Measurements from ENCODE around the gene FAM210B.
A peak's percentile ranks its signal among the peaks of the same experiment; 100 is the strongest.

DNA sequence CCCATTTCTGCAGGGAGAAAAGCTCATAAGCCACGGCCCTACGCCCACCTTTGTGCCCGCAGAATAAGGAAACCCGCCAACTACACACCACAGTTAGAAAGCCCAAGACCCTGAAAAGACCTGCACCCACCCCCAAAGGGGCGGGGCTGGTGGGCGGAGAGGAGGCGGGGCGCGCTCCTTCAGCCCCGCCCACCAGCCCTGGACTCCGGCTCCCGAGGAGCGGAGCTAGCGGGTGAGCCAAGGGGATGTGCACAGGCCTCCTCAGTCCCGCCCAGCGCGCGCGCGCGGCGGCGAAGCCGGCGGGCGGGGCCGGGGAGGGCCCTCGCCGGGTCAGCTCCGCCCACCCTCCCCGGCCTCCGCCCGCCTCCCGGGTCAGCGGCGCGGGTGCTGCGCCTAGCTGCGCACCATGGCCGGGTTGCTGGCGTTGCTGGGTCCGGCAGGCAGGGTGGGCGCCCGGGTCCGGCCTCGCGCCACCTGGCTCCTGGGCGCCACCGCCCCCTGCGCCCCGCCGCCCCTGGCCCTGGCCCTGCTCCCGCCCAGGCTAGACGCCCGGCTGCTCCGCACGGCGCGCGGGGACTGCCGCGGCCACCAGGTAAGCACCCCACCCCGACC, at the start of gene FAM210B:
- TF ChIP-seq POLR2A (IDR thresholded peaks at IDR 0.05) (no peak), EP300 (IDR thresholded peaks at IDR 0.05) (no peak), POLR2AphosphoS5 (IDR thresholded peaks at IDR 0.05) (peak in 2 of 3 donors; percentile 63 to 79)
- TF ChIP-seq, protein P1, sequence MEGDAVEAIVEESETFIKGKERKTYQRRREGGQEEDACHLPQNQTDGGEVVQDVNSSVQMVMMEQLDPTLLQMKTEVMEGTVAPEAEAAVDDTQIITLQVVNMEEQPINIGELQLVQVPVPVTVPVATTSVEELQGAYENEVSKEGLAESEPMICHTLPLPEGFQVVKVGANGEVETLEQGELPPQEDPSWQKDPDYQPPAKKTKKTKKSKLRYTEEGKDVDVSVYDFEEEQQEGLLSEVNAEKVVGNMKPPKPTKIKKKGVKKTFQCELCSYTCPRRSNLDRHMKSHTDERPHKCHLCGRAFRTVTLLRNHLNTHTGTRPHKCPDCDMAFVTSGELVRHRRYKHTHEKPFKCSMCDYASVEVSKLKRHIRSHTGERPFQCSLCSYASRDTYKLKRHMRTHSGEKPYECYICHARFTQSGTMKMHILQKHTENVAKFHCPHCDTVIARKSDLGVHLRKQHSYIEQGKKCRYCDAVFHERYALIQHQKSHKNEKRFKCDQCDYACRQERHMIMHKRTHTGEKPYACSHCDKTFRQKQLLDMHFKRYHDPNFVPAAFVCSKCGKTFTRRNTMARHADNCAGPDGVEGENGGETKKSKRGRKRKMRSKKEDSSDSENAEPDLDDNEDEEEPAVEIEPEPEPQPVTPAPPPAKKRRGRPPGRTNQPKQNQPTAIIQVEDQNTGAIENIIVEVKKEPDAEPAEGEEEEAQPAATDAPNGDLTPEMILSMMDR (IDR thresholded peaks at IDR 0.05) = no peak

Data from stomach (tissue), 4 donors.